Peyer's patch (tissue), 4 donors: ENCODE results near the gene SLC6A8. TPM values are rescaled to one million over a fixed set of nuclear protein-coding genes. Genes with fewer than 3 reads are reported as not detected.
"Not testable (repeated sequence)": the region's sequence is repeated elsewhere in the genome, so short reads cannot be mapped to it uniquely, and the experiment has no call there.

Experiments
- DNase-seq, 3 donors: peaks; one replicate each; pipeline ENCODE4 v3.0.0-alpha.2; 2017 to 2019
- H3K27ac ChIP-seq, 4 donors: fragments of 200-600 bp; sonication (generic); one replicate each; pipeline ENCODE4 v1.5.1; 2016 to 2019
- H3K27me3 ChIP-seq, 2 donors: fragments of 200-600 bp; sonication (generic); one replicate each; pipeline ENCODE4 v1.5.1; 2019
- H3K36me3 ChIP-seq, 3 donors: fragments of 200-600 bp; sonication (generic); one replicate each; pipeline ENCODE4 v1.5.1; 2016 to 2019
- H3K4me1 ChIP-seq, 4 donors: fragments of 200-600 bp; sonication (generic); one replicate each; pipeline ENCODE4 v1.5.1; 2016 to 2019
- H3K4me3 ChIP-seq, 4 donors: fragments of 200-600 bp; sonication (generic); 1 replicate in 3 of 4; 2 replicates in 1 of 4; pipeline ENCODE4 v1.5.1; 2016 to 2019; ENCODE audit warnings: mild to moderate bottlenecking in 1 of 4
- H3K9me3 ChIP-seq, 4 donors: fragments of 200-600 bp; sonication (generic); one replicate each; pipeline ENCODE4 v1.5.1; 2016 to 2019; ENCODE audit warnings: mild to moderate bottlenecking in 1 of 4
- POLR2A ChIP-seq, 2 donors: fragments of 450-650 bp; IDR thresholded peaks; one replicate each; pipeline ENCODE4 v1.5.1; 2017; ENCODE audit warnings: antibody characterized with exemption in 2 of 2, mild to moderate bottlenecking in 2 of 2, moderate library complexity in 2 of 2
- total RNA-seq, 4 donors: library from RNA; depleted of rRNA; stranded (reverse); fragments of >200 nt; gene quantifications; one replicate each; pipeline ENCODE4 v1.1.0, GENCODE V29; 2016
- TF ChIP-seq, protein P1 (sequence below), 6 experiments: fragments of 450-650 bp in 4 of 6; fragments of 200-600 bp in 2 of 6; sonication (generic) in 1 of 6; IDR thresholded peaks; one replicate each; pipeline ENCODE4 v1.5.1; 2017 to 2019; ENCODE audit warnings: antibody characterized with exemption in 6 of 6, mild to moderate bottlenecking in 3 of 6, moderate library complexity in 1 of 6

Gene SLC6A8
- total RNA-seq, 4 donors from 2014 or later = 36.3 to 562 (median 146) TPM

DNA sequence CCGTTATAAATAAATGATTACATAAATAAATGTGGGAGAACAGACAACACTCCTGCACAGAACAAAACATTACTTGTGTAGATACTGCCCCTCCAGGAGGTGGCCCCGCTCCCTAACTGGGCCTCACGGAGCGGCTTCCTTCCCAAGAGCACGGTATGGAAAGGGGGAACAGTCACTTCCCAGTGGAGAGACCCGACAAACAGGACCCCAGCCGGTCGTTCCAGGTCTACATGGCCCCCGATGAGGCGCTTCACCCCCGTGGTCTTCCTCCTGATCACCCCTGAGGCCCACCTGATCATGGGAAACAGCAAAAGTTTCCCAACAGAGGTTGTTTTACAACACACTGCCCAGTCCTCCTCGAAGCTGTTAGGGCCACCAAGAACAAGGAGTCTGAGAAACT is 6.6 kb upstream of the SLC6A8 start:
- no peak overlapping the region for H3K27ac ChIP-seq
- no peak overlapping the region for H3K4me3 ChIP-seq
- DNase-seq = peak in 2 of 3 donors; percentile 20 to 34
- H3K27me3 ChIP-seq = no peaks in the 10 kb centered on the region
- no peaks in the 10 kb centered on the region for H3K4me1 ChIP-seq
- TF ChIP-seq, protein P1, sequence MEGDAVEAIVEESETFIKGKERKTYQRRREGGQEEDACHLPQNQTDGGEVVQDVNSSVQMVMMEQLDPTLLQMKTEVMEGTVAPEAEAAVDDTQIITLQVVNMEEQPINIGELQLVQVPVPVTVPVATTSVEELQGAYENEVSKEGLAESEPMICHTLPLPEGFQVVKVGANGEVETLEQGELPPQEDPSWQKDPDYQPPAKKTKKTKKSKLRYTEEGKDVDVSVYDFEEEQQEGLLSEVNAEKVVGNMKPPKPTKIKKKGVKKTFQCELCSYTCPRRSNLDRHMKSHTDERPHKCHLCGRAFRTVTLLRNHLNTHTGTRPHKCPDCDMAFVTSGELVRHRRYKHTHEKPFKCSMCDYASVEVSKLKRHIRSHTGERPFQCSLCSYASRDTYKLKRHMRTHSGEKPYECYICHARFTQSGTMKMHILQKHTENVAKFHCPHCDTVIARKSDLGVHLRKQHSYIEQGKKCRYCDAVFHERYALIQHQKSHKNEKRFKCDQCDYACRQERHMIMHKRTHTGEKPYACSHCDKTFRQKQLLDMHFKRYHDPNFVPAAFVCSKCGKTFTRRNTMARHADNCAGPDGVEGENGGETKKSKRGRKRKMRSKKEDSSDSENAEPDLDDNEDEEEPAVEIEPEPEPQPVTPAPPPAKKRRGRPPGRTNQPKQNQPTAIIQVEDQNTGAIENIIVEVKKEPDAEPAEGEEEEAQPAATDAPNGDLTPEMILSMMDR (IDR thresholded peaks at IDR 0.05) = no peak
- H3K36me3 ChIP-seq = no peaks in the 10 kb centered on the region
- no peaks in the 10 kb centered on the region for H3K9me3 ChIP-seq

DNA sequence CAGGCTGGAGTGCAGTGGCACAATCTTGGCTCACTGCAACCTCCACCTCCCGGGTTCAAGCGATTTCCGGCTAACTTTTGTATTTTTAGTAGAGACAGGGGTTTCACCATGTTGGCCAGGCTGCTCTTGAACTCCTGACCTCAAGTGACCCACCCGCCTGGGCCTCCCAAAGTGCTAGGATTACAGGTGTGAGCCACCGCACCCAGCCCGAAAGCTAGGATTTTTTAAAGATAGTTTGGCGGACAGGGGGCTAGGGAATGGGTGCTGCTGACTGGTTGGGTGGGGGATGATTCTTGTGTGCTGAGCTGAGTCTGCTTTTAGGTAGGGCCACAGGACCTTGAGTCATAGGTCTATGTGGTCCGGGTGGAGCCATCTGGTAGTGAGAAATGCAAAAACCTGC is 4.2 kb upstream of the SLC6A8 start:
- DNase-seq = peak in 1 of 3 donors; percentile 34
- not testable (repeated sequence) for H3K27me3 ChIP-seq, H3K4me3 ChIP-seq, H3K27ac ChIP-seq, H3K36me3 ChIP-seq, H3K4me1 ChIP-seq, H3K9me3 ChIP-seq

DNA sequence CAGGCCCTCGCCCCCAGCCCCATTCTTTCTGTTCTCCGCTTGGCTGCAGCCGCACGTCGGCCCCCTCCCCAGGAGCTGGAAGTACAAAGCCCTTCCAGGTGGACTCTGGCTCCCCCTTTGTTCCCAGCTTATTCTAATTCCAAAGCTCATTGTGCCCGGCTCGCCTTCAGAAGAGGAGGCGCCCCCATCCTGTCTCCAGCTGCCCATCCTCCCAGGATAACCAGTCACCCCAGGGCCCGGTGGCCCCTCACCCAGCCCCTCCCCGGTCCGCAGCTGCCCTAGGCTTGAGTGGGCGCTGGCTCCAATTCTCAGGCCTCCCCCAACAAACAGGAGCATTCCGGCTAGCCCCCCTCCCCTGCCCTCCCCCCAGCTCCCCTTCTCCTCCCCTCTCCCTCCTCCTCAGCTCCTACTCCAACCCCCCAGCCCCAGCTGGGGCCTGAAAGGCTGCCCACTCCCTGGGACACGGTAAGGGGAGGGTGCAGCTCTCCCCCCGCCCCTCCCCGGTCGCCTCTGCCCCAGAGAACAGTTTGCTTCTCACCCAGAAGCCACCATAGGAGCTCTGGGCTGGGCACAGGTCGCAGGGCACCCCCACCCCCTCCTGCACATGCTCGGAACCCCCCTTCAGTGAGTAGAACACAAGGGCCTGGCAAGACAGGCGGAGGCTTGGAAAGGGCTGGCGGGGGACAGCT is 3.1 kb upstream of the SLC6A8 start:
- H3K27ac ChIP-seq = no peak overlapping the region
- peak in 1 of 3 donors; percentile 38 for DNase-seq
- no peaks in the 10 kb centered on the region for H3K9me3 ChIP-seq
- peaks cover 0 to 6% (median 0%) of the 10 kb centered on the region in 4 donors for H3K4me1 ChIP-seq
- no peaks in the 10 kb centered on the region for H3K27me3 ChIP-seq
- no peaks in the 10 kb centered on the region for H3K36me3 ChIP-seq
- no peak overlapping the region for H3K4me3 ChIP-seq
- TF ChIP-seq, protein P1 (IDR thresholded peaks at IDR 0.05) = no peak
- TF ChIP-seq POLR2A (IDR thresholded peaks at IDR 0.05) = no peak

DNA sequence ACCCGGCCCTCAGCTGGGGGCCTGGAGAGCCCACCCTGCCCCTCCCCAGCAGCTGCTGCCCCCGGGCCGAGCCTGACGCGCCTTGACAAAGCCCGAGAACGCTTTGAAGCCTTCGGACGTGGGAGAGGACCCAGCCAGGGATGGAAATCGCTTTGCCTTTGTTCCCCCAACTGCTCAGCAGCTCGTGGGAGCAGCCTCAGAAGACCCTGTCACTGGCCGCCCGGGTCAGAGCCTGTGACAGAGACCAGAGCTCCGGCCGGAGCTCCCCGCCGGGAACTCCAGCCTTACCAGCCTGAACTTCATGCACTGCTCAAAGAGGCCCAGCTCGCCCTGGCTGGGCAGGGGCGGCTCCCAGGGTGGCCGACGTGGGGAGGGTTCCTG is 2.6 kb upstream of the SLC6A8 start:
- peak in 1 of 3 donors; percentile 15 for DNase-seq
- no peak for TF ChIP-seq POLR2A (IDR thresholded peaks at IDR 0.05)
- TF ChIP-seq, protein P1 (IDR thresholded peaks at IDR 0.05) = no peak
- Histone ChIP-seq H3K27ac (no peak overlapping the region), H3K9me3 (no peaks in the 10 kb centered on the region), H3K27me3 (no peaks in the 10 kb centered on the region), H3K36me3 (no peaks in the 10 kb centered on the region), H3K4me3 (no peak overlapping the region), H3K4me1 (peaks cover 0 to 6% (median 0%) of the 10 kb centered on the region in 4 donors)

DNA sequence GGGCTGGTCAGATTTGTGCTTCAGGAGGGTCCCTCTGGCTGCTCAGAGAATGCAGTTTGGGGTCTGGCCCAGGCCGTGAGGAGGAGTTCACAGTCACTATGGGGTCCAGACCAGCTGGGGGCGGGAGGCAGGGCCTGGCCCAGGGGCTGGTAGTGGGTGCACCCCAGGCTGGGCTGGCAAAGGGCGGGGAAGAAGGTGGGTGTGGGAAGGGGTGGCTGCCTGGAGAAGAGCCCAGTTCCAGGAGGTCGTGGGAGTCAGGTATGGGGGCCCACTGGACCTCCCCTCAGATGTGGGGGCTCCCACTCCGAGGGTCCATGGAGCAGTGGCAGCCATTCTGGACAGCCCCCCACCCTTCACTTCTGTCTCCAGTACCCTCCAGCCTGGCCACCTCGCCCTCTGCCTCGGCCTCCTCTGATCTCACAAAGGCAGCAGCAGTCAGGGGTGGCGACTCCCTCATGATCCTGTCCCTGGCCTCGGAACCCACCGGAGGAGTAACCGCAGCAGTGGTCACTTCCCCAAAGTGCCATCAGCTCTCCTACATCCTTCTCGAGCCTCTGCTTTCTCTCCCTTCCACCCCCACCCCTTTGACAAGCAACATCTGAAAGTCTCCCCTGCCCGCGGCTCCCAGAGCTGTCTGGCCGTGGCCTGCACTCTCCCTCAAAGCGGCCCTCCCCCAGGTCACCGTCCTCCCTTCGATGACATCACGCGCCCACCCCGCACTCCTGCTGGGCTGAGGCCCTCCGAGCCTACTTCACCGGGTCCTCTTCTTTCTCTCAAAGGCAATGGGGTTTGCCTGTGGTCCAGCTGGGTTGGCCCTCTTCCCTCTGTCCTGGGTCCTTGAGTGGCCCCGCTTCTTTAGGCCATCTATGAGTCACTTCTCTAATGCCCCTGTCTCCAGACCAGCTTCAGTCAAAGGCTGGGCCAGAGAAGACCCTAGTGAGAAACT is 1.7 kb upstream of the SLC6A8 start:
- H3K36me3 ChIP-seq = no peaks in the 10 kb centered on the region
- H3K9me3 ChIP-seq = no peaks in the 10 kb centered on the region
- no peaks in the 10 kb centered on the region for H3K27me3 ChIP-seq
- DNase-seq = peak in 1 of 3 donors; percentile 34
- no peak overlapping the region for H3K4me3 ChIP-seq
- TF ChIP-seq, protein P1 (IDR thresholded peaks at IDR 0.05) = no peak
- TF ChIP-seq POLR2A (IDR thresholded peaks at IDR 0.05) = no peak
- no peak overlapping the region for H3K27ac ChIP-seq
- H3K4me1 ChIP-seq = peaks cover 0 to 6% (median 0%) of the 10 kb centered on the region in 4 donors

DNA sequence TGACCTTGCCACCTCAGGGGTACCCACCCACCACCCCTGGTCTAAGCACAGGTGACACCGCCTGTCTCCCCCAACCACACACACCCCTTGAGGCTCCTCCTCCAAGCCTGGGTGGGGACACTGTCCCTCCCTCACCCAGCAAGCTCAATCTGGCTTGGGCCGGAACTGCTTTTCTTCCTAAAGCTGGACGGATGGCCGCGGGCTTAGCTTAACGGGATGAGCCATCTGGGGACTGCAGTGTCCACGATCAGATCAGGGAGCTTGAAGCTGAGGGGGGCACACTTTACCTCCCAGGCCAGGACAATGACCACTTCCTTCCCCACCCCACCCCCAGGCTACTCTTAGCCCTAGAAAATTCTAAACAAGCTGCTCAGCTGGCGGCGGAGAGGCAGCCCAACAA is 1.0 kb upstream of the SLC6A8 start:
- Histone ChIP-seq H3K27me3 (no peaks in the 10 kb centered on the region), H3K27ac (no peak overlapping the region), H3K4me3 (peak overlapping the region in 1 of 4 donors; percentile 56), H3K9me3 (no peaks in the 10 kb centered on the region), H3K4me1 (peaks cover 0 to 6% (median 0%) of the 10 kb centered on the region in 4 donors), H3K36me3 (no peaks in the 10 kb centered on the region)
- peak in 1 of 3 donors; percentile 47 for DNase-seq
- no peak for TF ChIP-seq POLR2A (IDR thresholded peaks at IDR 0.05)
- TF ChIP-seq, protein P1 (IDR thresholded peaks at IDR 0.05) = no peak
